OCI-LY1 (cell line): Measurements from ENCODE around the gene FBXW12.

ENCODE experiments used
- H2AFZ ChIP-seq: fragments of 200-600 bp; sonication (generic), shearing (Covaris generic); 2 replicates; pipeline ENCODE4 v1.6.0; 2014; ENCODE audit warnings: antibody characterized with exemption, mild to moderate bottlenecking, low read length
- H3F3A ChIP-seq: fragments of 200-600 bp; sonication (generic), shearing (Covaris generic); 2 replicates; pipeline ENCODE4 v1.6.0; 2014; ENCODE audit warnings: mild to moderate bottlenecking, antibody characterized with exemption, low read length, moderate library complexity; ENCODE audit not compliant: insufficient read depth
- H3K27ac ChIP-seq: fragments of 200-600 bp; sonication (generic); 2 replicates; pipeline ENCODE4 v1.5.1; 2014; ENCODE audit warnings: low read length, mixed run types, mild to moderate bottlenecking, low read depth; ENCODE audit not compliant: poor library complexity, severe bottlenecking
- H3K27me3 ChIP-seq: fragments of 200-600 bp; sonication (generic); 2 replicates; pipeline ENCODE4 v1.6.0; 2014; ENCODE audit warnings: antibody characterized with exemption, mild to moderate bottlenecking, low read length, moderate library complexity; ENCODE audit not compliant: insufficient read depth
- H3K36me3 ChIP-seq: fragments of 200-600 bp; sonication (generic); 2 replicates; pipeline ENCODE4 v1.6.1; 2014; ENCODE audit warnings: mild to moderate bottlenecking, antibody characterized with exemption, low read length, moderate library complexity, mixed read lengths; ENCODE audit not compliant: insufficient read depth
- H3K4me1 ChIP-seq: fragments of 200-600 bp; sonication (generic); 2 replicates; pipeline ENCODE4 v1.5.1; 2014; ENCODE audit warnings: mild to moderate bottlenecking, low read length, moderate library complexity; ENCODE audit not compliant: insufficient read depth, severe bottlenecking
- H3K4me2 ChIP-seq: fragments of 200-600 bp; sonication (generic), shearing (Covaris generic); 2 replicates; pipeline ENCODE4 v1.6.1; 2014; ENCODE audit warnings: low read length
- H3K4me3 ChIP-seq: fragments of 200-600 bp; sonication (generic); 2 replicates; pipeline ENCODE4 v1.5.1; 2014; ENCODE audit warnings: low read length, low read depth, mild to moderate bottlenecking, mixed read lengths; ENCODE audit not compliant: poor library complexity, severe bottlenecking
- H3K79me2 ChIP-seq: fragments of 200-600 bp; shearing (Covaris generic); 2 replicates; pipeline ENCODE4 v1.6.1; 2016; ENCODE audit warnings: mixed run types, low read length, mixed read lengths; ENCODE audit not compliant: insufficient read depth
- H3K9ac ChIP-seq: fragments of 200-600 bp; sonication (generic), shearing (Covaris generic); 2 replicates; pipeline ENCODE4 v1.6.1; 2014; ENCODE audit warnings: mild to moderate bottlenecking, low read length, mixed read lengths
- H3K9me2 ChIP-seq: fragments of 200-600 bp; sonication (generic), shearing (Covaris generic); 2 replicates; pipeline ENCODE4 v1.6.1; 2014; ENCODE audit warnings: low read depth, mild to moderate bottlenecking, low read length, mixed read lengths
- H3K9me3 ChIP-seq: fragments of 200-600 bp; shearing (Covaris generic); 2 replicates; pipeline ENCODE4 v1.6.1; 2014; ENCODE audit warnings: low read length, mixed read lengths
- H4K20me1 ChIP-seq: fragments of 200-600 bp; sonication (generic), shearing (Covaris generic); 2 replicates; pipeline ENCODE4 v1.6.0; 2016; ENCODE audit warnings: mild to moderate bottlenecking, low read length; ENCODE audit not compliant: insufficient read depth
- CTCF ChIP-seq: fragments of 200-600 bp; sonication (generic), shearing (Covaris generic); IDR thresholded peaks from 2 replicates; pipeline ENCODE4 v1.5.1; 2017; ENCODE audit warnings: mild to moderate bottlenecking, antibody characterized with exemption, low read length, moderate library complexity, mixed read lengths
- EZH2 ChIP-seq: fragments of 200-600 bp; sonication (generic), shearing (Covaris generic); IDR thresholded peaks from 2 replicates; pipeline ENCODE4 v1.8.0; 2017; ENCODE audit warnings: borderline replicate concordance, mixed run types, mild to moderate bottlenecking, antibody characterized with exemption, low read length, moderate library complexity, mixed read lengths

FBXW12 gene

GRCh38 chr3:48388966-48389365 is 16.9 kb downstream of the FBXW12 start:
- no peaks in the 10 kb centered on the region for H3K79me2 ChIP-seq
- H3K4me3 ChIP-seq: no peak overlapping the region
- H3K36me3 ChIP-seq: no peaks in the 10 kb centered on the region; the same call in 1 of the 2 replicates
- no peak for TF ChIP-seq EZH2
- no peak for TF ChIP-seq CTCF
- H3F3A ChIP-seq: no peaks in the 10 kb centered on the region
- no peaks in the 10 kb centered on the region for H4K20me1 ChIP-seq
- no peak overlapping the region for H2AFZ ChIP-seq
- H3K27ac ChIP-seq: no peak overlapping the region
- no peaks in the 10 kb centered on the region for H3K4me1 ChIP-seq
- H3K9ac ChIP-seq: no peak overlapping the region
- no peaks in the 10 kb centered on the region for H3K9me2 ChIP-seq
- peaks cover 6% of the 10 kb centered on the region; the same call in 1 of the 2 replicates for H3K9me3 ChIP-seq
- H3K4me2 ChIP-seq: no peak overlapping the region
- no peaks in the 10 kb centered on the region; the same call in 1 of the 2 replicates for H3K27me3 ChIP-seq

- Histone ChIP-seq H3F3A (no peaks in the 10 kb centered on the region), H3K9ac (no peak overlapping the region), H3K4me2 (no peak overlapping the region), H3K9me3 (no peaks in the 10 kb centered on the region), H3K27ac (no peak overlapping the region), H3K27me3 (0 out of 2 replicates have a peak, but pooled peaks cover 3% of the 10 kb centered on the region), H3K4me1 (no peaks in the 10 kb centered on the region), H4K20me1 (no peaks in the 10 kb centered on the region), H3K9me2 (no peaks in the 10 kb centered on the region), H3K79me2 (no peaks in the 10 kb centered on the region), H3K4me3 (no peak overlapping the region), H3K36me3 (no peaks in the 10 kb centered on the region), H2AFZ (no peak overlapping the region)
- no peak for TF ChIP-seq EZH2
- TF ChIP-seq CTCF: no peak
Observed at GRCh38 chr3:48394391-48394790, 22.4 kb downstream of the FBXW12 start.

DNA sequence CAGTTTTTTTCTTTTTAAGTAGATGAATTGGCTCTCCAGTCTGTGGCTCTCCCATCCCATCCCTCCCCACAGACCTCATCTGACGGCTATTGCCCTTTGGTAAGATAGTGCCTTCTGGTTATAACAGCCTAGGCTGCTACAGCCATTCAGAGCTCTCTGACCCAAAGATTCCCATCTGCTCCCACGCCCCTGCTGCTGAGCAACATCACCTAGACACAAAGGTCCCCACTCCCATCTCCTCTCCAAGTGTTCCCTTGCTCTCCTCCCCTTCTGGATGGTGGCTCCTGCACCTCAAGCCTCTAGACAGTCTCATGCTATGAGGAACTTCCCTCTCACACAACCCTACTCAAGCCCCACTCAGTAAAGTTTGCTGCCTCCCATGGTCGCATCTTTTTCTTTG is 23.7 kb downstream of the FBXW12 start:
- H3F3A ChIP-seq: no peaks in the 10 kb centered on the region

More for the DNA sequence above, 23.7 kb downstream of the FBXW12 start:
- Histone ChIP-seq H3K4me2 (no peak overlapping the region), H3K36me3 (no peaks in the 10 kb centered on the region), H3K27me3 (0 out of 2 replicates have a peak, but pooled peaks cover 4% of the 10 kb centered on the region), H3K9me3 (no peaks in the 10 kb centered on the region), H4K20me1 (no peaks in the 10 kb centered on the region), H3K79me2 (no peaks in the 10 kb centered on the region), H3K9ac (no peak overlapping the region), H3K4me1 (no peaks in the 10 kb centered on the region), H3K27ac (no peak overlapping the region), H3K4me3 (no peak overlapping the region), H2AFZ (no peak overlapping the region), H3K9me2 (no peaks in the 10 kb centered on the region)
- no peak for TF ChIP-seq CTCF
- no peak for TF ChIP-seq EZH2
